GM12891 (cell line): ENCODE results near the gene PPM1H.

Experiments used
- POLR2A ChIP-seq: IDR thresholded peaks from 2 replicates; pipeline ENCODE4 v1.6.1; 2011; ENCODE audit warnings: low read depth, low read length, control low read depth
- POLR2AphosphoS5 ChIP-seq: IDR thresholded peaks from 2 replicates; pipeline ENCODE4 v1.6.1; 2011; ENCODE audit warnings: low read depth, low read length, control low read depth
- POU2F2 ChIP-seq: IDR thresholded peaks from 2 replicates; pipeline ENCODE4 v1.6.1; 2011; ENCODE audit warnings: low read depth, mild to moderate bottlenecking, control low read depth, low read length, moderate library complexity
- SPI1 ChIP-seq: IDR thresholded peaks from 2 replicates; pipeline ENCODE4 v1.6.1; 2011; ENCODE audit warnings: low read depth, low read length, control low read depth

DNA sequence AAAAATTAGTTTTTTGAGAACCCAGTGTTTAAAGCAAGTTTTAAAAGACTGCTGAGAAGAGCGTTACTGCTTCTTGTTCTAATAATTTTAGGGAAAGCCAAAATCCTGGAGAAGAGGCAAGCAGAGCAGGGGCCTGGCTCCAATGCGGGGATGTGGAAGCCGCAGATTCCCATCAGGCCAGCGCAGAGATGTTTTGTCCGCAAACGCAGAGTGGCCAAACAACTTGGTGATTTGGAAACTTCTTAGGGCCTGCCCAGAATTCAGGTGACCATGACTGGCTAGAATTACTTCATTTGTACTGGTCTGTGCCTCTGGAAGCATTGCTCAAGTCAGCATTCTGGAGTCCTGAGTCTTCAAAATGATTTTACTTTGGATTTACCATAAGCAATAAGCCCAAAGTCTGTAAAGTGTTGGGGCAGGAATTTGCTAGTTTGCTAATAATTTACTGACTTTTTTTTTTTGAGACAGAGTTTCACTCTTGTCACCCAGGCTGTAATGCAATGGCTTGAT, 208.4 kb downstream of the PPM1H start:
- no peak for TF ChIP-seq POLR2AphosphoS5
- TF ChIP-seq POLR2A: no peak
- TF ChIP-seq POU2F2: no peak
- TF ChIP-seq SPI1: no peak
